HFF-Myc (cell line): ENCODE results near the gene FAHD1.

Experiments used
- DNase-seq: peaks from one replicate; pipeline ENCODE4 v3.0.0-alpha.2; 2011; ENCODE audit warnings: low read depth; ENCODE audit errors: extremely low read depth
- H3K4me3 ChIP-seq: replicated peaks from 2 replicates; pipeline ENCODE4 v1.5.1; 2011; ENCODE audit warnings: low read depth, mild to moderate bottlenecking, control low read depth, low read length
- TF ChIP-seq, protein P1 (sequence below): IDR thresholded peaks from 2 replicates; pipeline ENCODE4 v1.5.1; 2012; ENCODE audit warnings: mild to moderate bottlenecking, low read depth, low read length, control low read depth; ENCODE audit errors: missing control alignments

The FAHD1 gene

DNA sequence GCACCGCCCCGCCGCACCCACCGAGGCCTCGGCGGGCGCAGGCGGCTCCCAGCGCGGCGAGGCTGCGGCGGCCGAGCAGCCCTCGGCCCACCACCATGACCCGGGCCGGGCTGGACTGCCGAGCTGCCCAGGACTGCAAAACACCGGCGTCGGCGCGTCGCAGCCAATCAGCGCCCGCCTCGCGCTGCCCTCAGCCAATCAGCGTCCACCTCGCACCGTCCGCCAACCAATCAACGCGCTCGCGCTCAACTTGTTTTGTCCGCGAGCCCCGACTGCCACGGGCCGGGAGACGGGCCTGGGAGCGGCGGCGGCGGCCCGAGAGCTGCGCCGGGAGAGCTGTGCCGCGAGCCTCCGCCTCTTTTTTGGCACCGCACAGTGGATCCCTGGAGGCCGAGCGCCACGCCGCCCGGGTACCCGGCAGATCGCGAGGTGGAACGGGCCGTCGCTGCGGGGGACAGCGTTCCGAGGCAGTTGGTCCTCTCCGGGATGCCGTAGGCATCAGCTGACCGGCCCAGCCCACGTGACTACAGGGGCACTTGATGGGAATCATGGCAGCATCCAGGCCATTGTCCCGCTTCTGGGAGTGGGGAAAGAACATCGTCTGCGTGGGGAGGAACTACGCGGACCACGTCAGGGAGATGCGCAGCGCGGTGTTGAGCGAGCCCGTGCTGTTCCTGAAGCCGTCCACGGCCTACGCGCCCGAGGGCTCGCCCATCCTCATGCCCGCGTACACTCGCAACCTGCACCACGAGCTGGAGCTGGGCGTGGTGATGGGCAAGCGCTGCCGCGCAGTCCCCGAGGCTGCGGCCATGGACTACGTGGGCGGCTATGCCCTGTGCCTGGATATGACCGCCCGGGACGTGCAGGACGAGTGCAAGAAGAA lies at the start of gene FAHD1, which contains the start of gene HAGH:
TSS of gene FAHD1 (plus strand) at position 516 of the 883 bp plus-strand sequence. CDS start at position 549, 33 bp downstream.
TSS of gene HAGH (minus strand) at position 135 of the 883 bp plus-strand sequence. CDS start at position 97, 38 bp downstream.
- TF ChIP-seq, protein P1, sequence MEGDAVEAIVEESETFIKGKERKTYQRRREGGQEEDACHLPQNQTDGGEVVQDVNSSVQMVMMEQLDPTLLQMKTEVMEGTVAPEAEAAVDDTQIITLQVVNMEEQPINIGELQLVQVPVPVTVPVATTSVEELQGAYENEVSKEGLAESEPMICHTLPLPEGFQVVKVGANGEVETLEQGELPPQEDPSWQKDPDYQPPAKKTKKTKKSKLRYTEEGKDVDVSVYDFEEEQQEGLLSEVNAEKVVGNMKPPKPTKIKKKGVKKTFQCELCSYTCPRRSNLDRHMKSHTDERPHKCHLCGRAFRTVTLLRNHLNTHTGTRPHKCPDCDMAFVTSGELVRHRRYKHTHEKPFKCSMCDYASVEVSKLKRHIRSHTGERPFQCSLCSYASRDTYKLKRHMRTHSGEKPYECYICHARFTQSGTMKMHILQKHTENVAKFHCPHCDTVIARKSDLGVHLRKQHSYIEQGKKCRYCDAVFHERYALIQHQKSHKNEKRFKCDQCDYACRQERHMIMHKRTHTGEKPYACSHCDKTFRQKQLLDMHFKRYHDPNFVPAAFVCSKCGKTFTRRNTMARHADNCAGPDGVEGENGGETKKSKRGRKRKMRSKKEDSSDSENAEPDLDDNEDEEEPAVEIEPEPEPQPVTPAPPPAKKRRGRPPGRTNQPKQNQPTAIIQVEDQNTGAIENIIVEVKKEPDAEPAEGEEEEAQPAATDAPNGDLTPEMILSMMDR: no peak
- peak within 1 kb of the TSS; percentile 99 for H3K4me3 ChIP-seq
- DNase-seq: peak; percentile 71

DNA sequence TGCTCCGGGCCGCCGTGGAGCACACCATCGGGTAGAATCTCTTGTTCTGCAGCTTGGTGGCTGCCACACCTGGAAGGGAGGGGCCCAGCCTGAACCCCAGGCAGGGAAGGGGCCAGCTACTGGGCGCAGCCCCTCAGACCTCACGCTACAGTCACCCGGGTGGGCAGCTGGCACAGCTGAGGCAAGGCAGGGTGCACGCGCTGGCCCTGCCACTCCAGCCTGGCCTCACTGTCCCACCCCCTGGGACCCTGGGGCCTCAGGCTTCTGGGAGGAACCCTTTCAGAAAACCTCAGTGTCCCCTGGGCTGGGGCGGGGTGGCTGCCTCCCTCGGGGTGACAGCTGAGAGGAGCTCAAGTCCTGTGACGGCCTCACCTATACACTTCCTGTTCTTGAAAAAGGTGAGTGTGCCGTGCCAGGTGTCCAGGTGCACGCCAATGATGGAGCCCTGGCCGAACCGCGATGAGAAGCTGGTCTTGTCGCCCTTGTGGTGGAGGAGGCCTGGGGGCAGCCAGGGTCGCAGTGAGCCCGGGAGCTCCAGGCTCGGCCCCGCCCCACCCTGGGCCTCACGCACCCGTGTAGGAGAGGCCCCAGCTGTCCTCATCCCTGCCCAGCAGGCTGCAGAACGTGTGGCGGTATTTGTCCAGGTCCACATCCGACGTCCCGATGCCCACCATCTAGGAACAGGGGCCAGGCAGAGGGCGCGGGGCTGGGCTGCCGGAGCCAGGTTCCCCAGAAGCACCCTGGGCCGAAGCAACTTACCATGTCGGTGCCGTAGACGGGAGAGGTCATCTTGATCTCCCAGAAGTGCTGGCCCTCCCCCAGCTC lies 49.4 kb upstream of the FAHD1 start:
- H3K4me3 ChIP-seq: no peak overlapping the region
- DNase-seq: no peak
- TF ChIP-seq, protein P1: no peak

DNA sequence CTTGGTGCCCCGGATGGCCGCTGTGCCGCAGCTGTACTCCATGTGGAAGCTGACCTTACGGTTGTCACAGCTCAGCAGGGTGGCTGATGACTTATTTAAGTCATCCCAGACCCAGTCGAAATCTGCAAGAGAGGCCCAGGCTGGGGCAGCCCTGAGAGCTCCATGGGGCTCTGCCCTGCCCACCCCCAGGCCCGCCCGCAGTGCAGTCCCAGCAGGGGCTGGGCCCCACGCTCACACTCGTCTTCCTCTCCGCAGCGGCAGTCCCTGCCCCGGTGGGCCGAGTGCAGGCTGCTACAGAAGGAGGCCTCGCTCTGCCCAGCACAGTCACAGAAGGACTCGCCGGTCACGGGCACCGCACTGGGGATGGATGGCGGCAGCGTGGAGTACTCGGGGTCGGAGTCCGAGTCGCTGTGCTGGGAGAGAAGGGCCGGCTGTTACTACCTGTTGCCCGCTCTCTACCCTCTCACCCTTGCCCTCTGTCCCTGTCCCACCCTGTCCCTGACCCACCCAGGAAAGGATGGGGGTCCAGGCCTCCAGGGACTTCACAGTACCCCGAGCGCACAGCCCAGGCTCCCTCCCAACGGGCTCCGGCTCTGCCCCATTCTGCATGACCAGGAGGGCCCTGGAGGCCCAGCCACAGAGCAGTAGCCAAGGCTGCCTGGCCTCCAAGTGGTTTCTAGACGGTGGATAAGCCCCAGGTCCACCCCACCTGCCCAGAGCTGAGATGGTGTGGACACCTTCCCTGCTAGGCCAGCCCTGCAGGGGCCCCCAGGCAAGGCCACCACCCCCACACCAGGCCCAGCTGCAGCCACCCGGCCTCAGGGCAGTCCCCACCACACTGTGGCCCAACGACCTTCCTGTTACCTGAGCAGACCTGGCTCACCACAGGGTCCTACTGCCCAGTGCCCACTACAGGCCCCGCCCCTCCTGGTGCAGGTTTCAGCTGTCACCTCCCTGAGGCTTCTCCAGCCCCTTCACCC lies 48.5 kb upstream of the FAHD1 start:
- H3K4me3 ChIP-seq: no peak overlapping the region
- no peak for DNase-seq
- TF ChIP-seq, protein P1: no peak

DNA sequence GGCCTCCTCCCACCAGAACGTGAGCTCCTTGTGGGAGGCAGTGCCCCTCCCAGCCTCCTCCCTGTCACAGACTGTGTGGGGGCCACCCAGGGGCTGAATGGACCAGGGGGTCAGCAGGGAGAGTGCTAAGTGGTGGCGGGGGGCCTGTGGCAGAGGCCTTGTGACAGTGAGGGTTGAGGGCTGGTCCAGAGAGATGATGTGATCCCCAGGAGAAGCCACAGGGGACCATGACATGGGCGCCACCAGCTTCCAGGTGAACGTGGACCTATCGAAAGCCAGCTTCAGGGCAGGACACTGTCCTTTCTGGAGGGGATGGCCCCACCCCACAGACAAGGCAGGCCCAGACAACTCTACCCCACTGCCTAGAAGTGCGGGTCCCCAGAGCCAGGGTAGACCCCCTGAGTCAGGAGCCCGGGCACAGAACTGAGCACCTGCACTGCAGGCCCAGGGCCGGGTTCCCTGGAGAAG lies 47.7 kb upstream of the FAHD1 start:
- H3K4me3 ChIP-seq: no peak overlapping the region
- no peak for DNase-seq
- TF ChIP-seq, protein P1: no peak

DNA sequence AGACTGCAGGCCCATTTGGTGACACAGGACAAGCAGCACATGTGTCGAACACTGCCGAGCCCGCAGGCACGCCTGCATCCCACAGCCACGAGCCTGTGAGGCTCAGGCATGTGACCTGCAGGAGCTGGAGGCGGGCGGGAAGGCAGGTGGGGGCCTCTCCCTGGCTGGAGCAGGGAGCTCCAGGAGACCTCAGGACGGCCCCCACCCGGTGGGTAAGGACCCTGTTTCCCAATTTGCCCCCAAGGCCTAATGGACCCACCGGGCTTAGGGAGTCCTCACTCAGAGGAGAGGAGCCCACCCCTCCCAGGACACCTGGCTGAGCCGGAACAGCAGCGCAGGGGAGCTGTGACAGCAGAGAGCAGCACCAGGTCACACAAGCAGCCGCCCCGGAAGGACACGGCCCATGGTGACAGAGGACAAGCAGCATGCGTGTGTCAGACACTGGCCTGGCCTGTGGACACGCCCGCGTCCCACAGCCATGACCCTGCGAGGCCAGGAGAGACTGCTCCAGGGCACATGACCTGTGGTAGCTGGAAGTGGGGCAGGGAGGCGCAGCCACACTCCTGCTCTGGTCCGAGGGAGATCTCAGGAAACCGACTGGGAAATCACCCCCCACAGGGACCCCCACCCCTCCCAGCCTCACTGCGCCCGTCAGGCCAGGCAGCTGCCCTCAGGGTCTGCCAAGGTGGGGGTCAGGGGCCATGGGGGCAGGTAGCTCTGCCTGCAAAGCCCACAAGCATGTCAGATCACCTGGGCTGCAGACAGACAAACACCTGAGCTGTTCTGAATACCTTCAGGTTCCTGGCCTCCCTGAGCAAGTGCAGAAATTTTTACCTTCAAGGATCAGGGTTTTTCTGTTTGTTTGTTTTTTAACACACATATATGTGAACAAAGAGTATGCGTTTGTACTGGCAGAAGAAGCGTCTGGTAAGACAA lies 47.0 kb upstream of the FAHD1 start:
- no peak overlapping the region for H3K4me3 ChIP-seq
- TF ChIP-seq, protein P1: no peak
- DNase-seq: no peak
